ENCODE measurements around the gene SLC2A13.

GRCh38 chr12:40055776-40056175 lies 50.1 kb downstream of the SLC2A13 start:
- no peak for TF ChIP-seq CTCF (IDR thresholded peaks at IDR 0.05)
- TF ChIP-seq POLR2A (IDR thresholded peaks at IDR 0.05) = no peak

Measured in testis (tissue), 2 donors.